PC-9 (cell line): ENCODE results near the gene CNTFR. TPM values are rescaled to one million over a fixed set of nuclear protein-coding genes. Genes with fewer than 3 reads are reported as not detected.

ENCODE experiments used
- BruUV-seq: library from RNA; stranded (reverse); fragments of 400-500 nt; replicated peaks from 2 replicates; lab custom pipeline; 2021; lab: Mats Ljungman, UMichigan
- CTCF ChIA-PET: fragments of 300-600 bp; sonication (Branson Sonifier 250); formaldehyde crosslinking; loops from one replicate; lab custom pipeline; 2022; ENCODE audit warnings: antibody characterized with exemption; lab: Charles Lee
- POLR2A ChIA-PET: fragments of 300-600 bp; sonication (Branson Sonifier 250); formaldehyde crosslinking; loops from one replicate; lab custom pipeline; 2022; ENCODE audit warnings: antibody characterized with exemption; ENCODE audit not compliant: unreplicated experiment; lab: Charles Lee
- DNase-seq, 2 experiments: peaks; one replicate each; pipeline versions ENCODE4 v3.0.0 to v3.0.0-alpha.2; 2015 to 2022; ENCODE audit warnings: mixed read lengths in 1 of 2
- H2AFZ ChIP-seq: fragments of 200-600 bp; sonication (generic); 2 replicates; pipeline ENCODE4 v1.8.1; 2017; ENCODE audit warnings: antibody characterized with exemption
- H3F3A ChIP-seq: fragments of 200-600 bp; sonication (generic); 2 replicates; pipeline ENCODE4 v1.8.1; 2017; ENCODE audit warnings: antibody characterized with exemption, mild to moderate bottlenecking, low read depth; ENCODE audit not compliant: insufficient read depth
- H3K27ac ChIP-seq: fragments of 200-600 bp; sonication (generic); 2 replicates; pipeline ENCODE4 v1.6.1; 2016; ENCODE audit warnings: mixed run types
- H3K27me3 ChIP-seq: fragments of 200-600 bp; sonication (generic); 2 replicates; pipeline ENCODE4 v1.6.1; 2016; ENCODE audit warnings: low read depth, mixed run types; ENCODE audit not compliant: insufficient read depth
- H3K36me3 ChIP-seq: fragments of 200-600 bp; sonication (generic); 2 replicates; pipeline ENCODE4 v1.6.1; 2016; ENCODE audit warnings: low read depth, mixed run types
- H3K4me1 ChIP-seq: fragments of 200-600 bp; sonication (generic); replicated peaks from 2 replicates; pipeline ENCODE4 v1.6.1; 2016; ENCODE audit warnings: mixed run types; ENCODE audit not compliant: insufficient read depth
- H3K4me2 ChIP-seq: fragments of 200-600 bp; sonication (generic); 2 replicates; pipeline ENCODE4 v1.6.1; 2017; ENCODE audit warnings: mixed run types
- H3K4me3 ChIP-seq: fragments of 200-600 bp; sonication (generic); 2 replicates; pipeline ENCODE4 v1.6.1; 2016; ENCODE audit warnings: mixed run types
- H3K79me2 ChIP-seq: fragments of 200-600 bp; sonication (generic); 2 replicates; pipeline ENCODE4 v1.6.1; 2017; ENCODE audit warnings: low read depth, mixed run types
- H3K9me2 ChIP-seq: fragments of 200-600 bp; sonication (generic); 2 replicates; pipeline ENCODE4 v1.8.1; 2017; ENCODE audit warnings: mild to moderate bottlenecking; ENCODE audit not compliant: insufficient read depth
- H3K9me3 ChIP-seq: fragments of 200-600 bp; sonication (generic); 2 replicates; pipeline ENCODE4 v1.8.1; 2016; ENCODE audit warnings: low read depth; ENCODE audit not compliant: insufficient read depth
- H4K20me1 ChIP-seq: fragments of 200-600 bp; sonication (generic); 2 replicates; pipeline ENCODE4 v1.8.1; 2017; ENCODE audit not compliant: insufficient read depth
- EZH2 ChIP-seq: fragments of 200-600 bp; sonication (generic); IDR thresholded peaks from 2 replicates; pipeline ENCODE4 v1.8.0; 2017; ENCODE audit warnings: antibody characterized with exemption, low read depth
- intact Hi-C: fragments of 100-400 bp; cut with micrococcal nuclease; formaldehyde crosslinking; loops from one replicate; pipeline ENCODE4 v1.10.0; 2022; ENCODE audit not compliant: unreplicated experiment
- total RNA-seq: library from RNA; stranded (reverse); gene quantifications from 2 replicates; pipeline ENCODE4 v1.2.3, GENCODE V29; 2021
- TF ChIP-seq, protein P1 (sequence below): fragments of 200-600 bp; sonication (generic); conservative IDR thresholded peaks from 2 replicates; pipeline ENCODE4 v1.6.1; 2017; ENCODE audit warnings: mixed run types, antibody characterized with exemption, mild to moderate bottlenecking, moderate library complexity

Gene CNTFR
- total RNA-seq, 1 experiment from 2014 or later: not detected

DNA sequence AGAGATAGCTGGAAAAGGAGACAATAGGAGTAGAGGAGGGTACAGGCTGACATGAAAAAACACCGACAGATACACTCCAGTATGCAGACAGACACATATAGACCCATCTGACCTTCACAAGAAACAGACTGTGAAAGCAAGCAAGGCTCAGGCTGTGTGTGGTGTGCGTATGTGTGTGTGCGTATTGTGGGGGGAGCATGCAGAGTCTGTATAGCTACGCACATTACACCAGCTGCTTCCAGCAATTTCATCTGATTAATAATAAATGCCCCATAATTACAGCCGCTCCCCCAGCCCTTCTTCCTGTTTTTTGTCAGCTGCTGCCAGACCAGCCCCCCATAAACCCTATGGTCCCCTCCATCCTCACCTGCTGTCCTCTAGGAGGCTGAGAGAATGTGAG, 6.7 kb downstream of the CNTFR start:
- Histone ChIP-seq H3K27ac (no peak overlapping the region), H3K9me2 (no peaks in the 10 kb centered on the region), H2AFZ (no peak overlapping the region), H3K36me3 (no peaks in the 10 kb centered on the region), H3K79me2 (no peaks in the 10 kb centered on the region), H3K4me3 (no peak overlapping the region), H3K4me2 (no peak overlapping the region), H3K4me1 (no peaks in the 10 kb centered on the region), H3K9me3 (no peaks in the 10 kb centered on the region), H3F3A (no peaks in the 10 kb centered on the region), H3K27me3 (peaks cover 83% of the 10 kb centered on the region), H4K20me1 (no peaks in the 10 kb centered on the region)
- DNase-seq: no peak
- POLR2A ChIA-PET: no interaction called here
- no TSS peak for BruUV-seq
- CTCF ChIA-PET: no interaction called here
- no peak for TF ChIP-seq EZH2
- TF ChIP-seq, protein P1, sequence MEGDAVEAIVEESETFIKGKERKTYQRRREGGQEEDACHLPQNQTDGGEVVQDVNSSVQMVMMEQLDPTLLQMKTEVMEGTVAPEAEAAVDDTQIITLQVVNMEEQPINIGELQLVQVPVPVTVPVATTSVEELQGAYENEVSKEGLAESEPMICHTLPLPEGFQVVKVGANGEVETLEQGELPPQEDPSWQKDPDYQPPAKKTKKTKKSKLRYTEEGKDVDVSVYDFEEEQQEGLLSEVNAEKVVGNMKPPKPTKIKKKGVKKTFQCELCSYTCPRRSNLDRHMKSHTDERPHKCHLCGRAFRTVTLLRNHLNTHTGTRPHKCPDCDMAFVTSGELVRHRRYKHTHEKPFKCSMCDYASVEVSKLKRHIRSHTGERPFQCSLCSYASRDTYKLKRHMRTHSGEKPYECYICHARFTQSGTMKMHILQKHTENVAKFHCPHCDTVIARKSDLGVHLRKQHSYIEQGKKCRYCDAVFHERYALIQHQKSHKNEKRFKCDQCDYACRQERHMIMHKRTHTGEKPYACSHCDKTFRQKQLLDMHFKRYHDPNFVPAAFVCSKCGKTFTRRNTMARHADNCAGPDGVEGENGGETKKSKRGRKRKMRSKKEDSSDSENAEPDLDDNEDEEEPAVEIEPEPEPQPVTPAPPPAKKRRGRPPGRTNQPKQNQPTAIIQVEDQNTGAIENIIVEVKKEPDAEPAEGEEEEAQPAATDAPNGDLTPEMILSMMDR: no peak
- intact Hi-C loops: no loop called here

DNA sequence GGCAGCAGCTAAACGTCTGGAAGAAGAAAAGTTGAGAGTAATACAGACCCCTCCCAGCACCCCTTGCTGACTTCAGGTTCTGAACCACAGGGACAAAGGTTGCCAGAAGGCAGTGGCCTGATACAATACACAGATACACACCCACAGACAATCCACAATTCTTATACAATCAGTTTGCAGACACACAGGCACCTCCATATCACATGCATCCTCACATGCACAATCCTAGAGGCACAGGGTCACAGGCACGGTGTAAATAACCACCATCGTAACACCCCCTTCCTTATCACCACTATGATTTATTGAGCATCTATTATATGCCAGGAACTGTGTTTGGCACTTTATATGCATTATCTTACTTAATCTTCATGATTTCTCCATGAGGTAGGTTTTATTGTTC, 8.2 kb downstream of the CNTFR start:
- Histone ChIP-seq H2AFZ (no peak overlapping the region), H3K9me3 (no peaks in the 10 kb centered on the region), H4K20me1 (no peaks in the 10 kb centered on the region), H3K27ac (no peak overlapping the region), H3K4me2 (no peak overlapping the region), H3K36me3 (no peaks in the 10 kb centered on the region), H3K4me1 (no peaks in the 10 kb centered on the region), H3F3A (no peaks in the 10 kb centered on the region), H3K27me3 (peaks cover 81% of the 10 kb centered on the region), H3K4me3 (no peak overlapping the region), H3K9me2 (no peaks in the 10 kb centered on the region), H3K79me2 (no peaks in the 10 kb centered on the region)
- intact Hi-C loops: no loop called here
- ChIA-PET POLR2A (no interaction called here), CTCF (no interaction called here)
- no TSS peak for BruUV-seq
- no peak for TF ChIP-seq EZH2
- TF ChIP-seq, protein P1: no peak
- no peak for DNase-seq

DNA sequence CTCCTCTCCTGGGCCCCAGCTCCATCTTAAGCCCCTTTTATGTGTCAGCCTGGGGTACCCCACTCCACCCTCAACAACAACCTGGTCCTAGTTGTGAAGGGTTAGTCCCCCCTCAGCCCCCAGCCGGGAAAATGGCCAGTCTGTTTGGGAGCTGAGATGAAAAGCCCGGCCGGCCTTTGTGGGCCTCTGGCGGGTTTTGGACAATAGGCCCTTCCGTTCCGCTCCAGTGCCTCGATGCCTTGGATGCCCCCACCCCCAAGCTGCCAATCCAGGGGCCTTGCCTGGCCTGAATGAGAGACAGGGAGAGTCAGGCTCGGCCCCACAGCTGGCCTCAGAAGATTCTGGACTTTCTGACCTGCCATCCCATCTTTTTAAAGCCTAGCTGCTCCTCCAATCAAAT, 9.2 kb downstream of the CNTFR start:
- DNase-seq: no peak
- Histone ChIP-seq H3K79me2 (no peaks in the 10 kb centered on the region), H3K4me1 (no peaks in the 10 kb centered on the region), H3K27me3 (peaks cover 77% of the 10 kb centered on the region), H4K20me1 (no peaks in the 10 kb centered on the region), H3K36me3 (no peaks in the 10 kb centered on the region), H3K27ac (no peak overlapping the region), H3F3A (no peaks in the 10 kb centered on the region), H3K9me3 (no peaks in the 10 kb centered on the region), H3K9me2 (no peaks in the 10 kb centered on the region), H3K4me2 (no peak overlapping the region), H2AFZ (no peak overlapping the region), H3K4me3 (no peak overlapping the region)
- ChIA-PET POLR2A (no interaction called here), CTCF (no interaction called here)
- no TSS peak for BruUV-seq
- TF ChIP-seq, protein P1: no peak
- no peak for TF ChIP-seq EZH2
- intact Hi-C loops: no loop called here
